ENCODE results near the gene PRRT4. TPM values are rescaled to one million over a fixed set of nuclear protein-coding genes. Genes with fewer than 3 reads are reported as not detected.
A peak's percentile ranks its signal among the peaks of the same experiment; 100 is the strongest.

The PRRT4 gene
- total and polyA plus RNA-seq, 2 of the 13 experiments (the other 11 are each of a cell fraction or from before 2014, with no cell fraction given) = not detected

- TF ChIP-seq HNF1B (CRISPR knock-in tag; IDR thresholded peaks at IDR 0.05) (peak; percentile 15; the same call in 1 of the 2 replicates), ZFP41 (CRISPR knock-in tag; IDR thresholded peaks at IDR 0.05; ENCODE audit: borderline replicate concordance) (no peak), ATF7 (IDR thresholded peaks at IDR 0.05) (no peak), ATF7 (CRISPR knock-in tag; IDR thresholded peaks at IDR 0.05) (no peak), SOX5 (CRISPR knock-in tag; IDR thresholded peaks at IDR 0.05; ENCODE audit: borderline replicate concordance) (peak; percentile 61; the same call in 1 of the 2 replicates), ZNF501 (CRISPR knock-in tag; IDR thresholded peaks at IDR 0.05) (peak; percentile 68; the same call in 1 of the 2 replicates), CAMTA2 (CRISPR knock-in tag; IDR thresholded peaks at IDR 0.05; ENCODE audit: borderline replicate concordance) (no peak), ZBTB37 (CRISPR knock-in tag; IDR thresholded peaks at IDR 0.05) (no peak), SNAPC5 (CRISPR knock-in tag; IDR thresholded peaks at IDR 0.05; ENCODE audit: borderline replicate concordance) (no peak), ZNF891 (CRISPR knock-in tag; IDR thresholded peaks at IDR 0.05) (0 out of 2 replicates have a peak, but pooled peaks have one; percentile 54), ZNF263 (CRISPR knock-in tag; IDR thresholded peaks at IDR 0.05) (peak; percentile 97), ZNF382 (CRISPR knock-in tag; IDR thresholded peaks at IDR 0.05; ENCODE audit: borderline replicate concordance) (no peak), ZBTB42 (CRISPR knock-in tag; IDR thresholded peaks at IDR 0.05) (no peak), ZNF549 (CRISPR knock-in tag; IDR thresholded peaks at IDR 0.05) (no peak), RXRB (CRISPR knock-in tag; IDR thresholded peaks at IDR 0.05; ENCODE audit: borderline replicate concordance) (peak; percentile 28; the same call in 1 of the 2 replicates), RAD21 (CRISPR knock-in tag; IDR thresholded peaks at IDR 0.05) (peak; percentile 69)
Measured at GRCh38 chr7:128398016-128398840, 36.7 kb upstream of the PRRT4 start (continued).

Measured in HepG2 (cell line).